Prostate gland (tissue), 2 donors: ENCODE data around the gene BRD1.

Source experiments
- CTCF ChIP-seq, 4 experiments: fragments of 200-600 bp in 2 of 4; fragments of 450-650 bp in 2 of 4; sonication (generic) in 2 of 4; IDR thresholded peaks; 1 replicate in 3 of 4; 2 replicates in 1 of 4; pipeline ENCODE4 v1.5.1; 2016 to 2019; ENCODE audit warnings: antibody characterized with exemption in 4 of 4, mild to moderate bottlenecking in 2 of 4, moderate library complexity in 2 of 4
- POLR2A ChIP-seq: fragments of 450-650 bp; IDR thresholded peaks from one replicate; pipeline ENCODE4 v1.6.1; 2016; ENCODE audit warnings: antibody characterized with exemption, mild to moderate bottlenecking
- POLR2AphosphoS5 ChIP-seq: sonication (generic); formaldehyde crosslinking; IDR thresholded peaks from one replicate; pipeline ENCODE4 v1.6.1; 2017; ENCODE audit warnings: antibody characterized with exemption

- TF ChIP-seq CTCF (IDR thresholded peaks at IDR 0.05) (no peak), POLR2A (no peak), POLR2AphosphoS5 (no peak)
Observed at GRCh38 chr22:49770547-49771265, 57.0 kb downstream of the BRD1 start.
